C4-2B (cell line): Measurements from ENCODE around the gene FCHSD2.

Source experiments
- ZFX ChIP-seq: fragments of 450-650 bp; IDR thresholded peaks from 2 replicates; pipeline ENCODE4 v1.6.1; 2017
- TF ChIP-seq, protein P1 (sequence below): fragments of 450-650 bp; conservative IDR thresholded peaks from 2 replicates; pipeline ENCODE4 v1.5.1; 2017; ENCODE audit warnings: mild to moderate bottlenecking

DNA sequence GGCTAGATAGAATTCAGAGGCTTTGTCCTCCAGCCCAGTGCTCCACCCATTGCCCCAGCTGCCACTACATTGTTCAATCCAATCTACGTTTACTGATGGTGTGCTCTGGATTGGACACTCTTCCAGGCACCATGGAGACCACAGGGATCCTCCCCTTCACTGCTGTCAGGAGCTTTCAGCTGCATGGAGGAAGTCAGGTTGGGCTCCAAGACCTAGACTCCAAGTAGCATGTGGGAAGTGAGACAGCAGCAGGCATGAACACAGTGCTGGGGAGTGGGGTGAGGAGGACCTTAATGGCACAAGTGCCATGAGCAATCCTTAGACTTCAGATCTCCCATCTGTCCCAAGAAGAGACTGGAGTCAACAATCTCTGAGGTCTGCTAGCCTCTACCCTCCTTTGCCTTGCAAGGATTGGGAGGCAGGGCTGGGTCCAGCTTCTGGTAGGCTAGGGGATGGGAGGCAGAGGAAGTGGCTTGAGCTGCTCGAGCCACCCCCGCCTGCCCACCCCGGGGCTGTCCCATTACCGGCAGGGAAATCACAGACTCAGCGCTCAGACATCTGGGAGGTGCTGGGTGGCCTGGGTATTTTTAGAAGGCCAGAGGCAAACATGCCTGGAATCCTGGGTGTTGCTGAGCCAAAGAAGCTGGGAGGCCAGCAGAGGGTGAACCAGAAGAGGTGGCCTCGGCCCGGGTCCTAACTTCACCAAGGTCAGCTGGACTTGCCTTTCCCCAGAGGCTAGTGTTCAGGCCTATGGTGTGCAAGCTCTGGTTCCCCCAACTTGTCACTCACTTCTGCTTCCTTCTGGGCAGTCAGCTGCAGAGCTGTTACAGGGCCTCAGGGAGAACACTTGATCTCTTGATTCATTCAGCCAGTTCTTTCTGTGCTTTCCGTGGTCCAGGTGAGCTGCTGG lies 15.2 kb upstream of the FCHSD2 start:
- TF ChIP-seq, protein P1, sequence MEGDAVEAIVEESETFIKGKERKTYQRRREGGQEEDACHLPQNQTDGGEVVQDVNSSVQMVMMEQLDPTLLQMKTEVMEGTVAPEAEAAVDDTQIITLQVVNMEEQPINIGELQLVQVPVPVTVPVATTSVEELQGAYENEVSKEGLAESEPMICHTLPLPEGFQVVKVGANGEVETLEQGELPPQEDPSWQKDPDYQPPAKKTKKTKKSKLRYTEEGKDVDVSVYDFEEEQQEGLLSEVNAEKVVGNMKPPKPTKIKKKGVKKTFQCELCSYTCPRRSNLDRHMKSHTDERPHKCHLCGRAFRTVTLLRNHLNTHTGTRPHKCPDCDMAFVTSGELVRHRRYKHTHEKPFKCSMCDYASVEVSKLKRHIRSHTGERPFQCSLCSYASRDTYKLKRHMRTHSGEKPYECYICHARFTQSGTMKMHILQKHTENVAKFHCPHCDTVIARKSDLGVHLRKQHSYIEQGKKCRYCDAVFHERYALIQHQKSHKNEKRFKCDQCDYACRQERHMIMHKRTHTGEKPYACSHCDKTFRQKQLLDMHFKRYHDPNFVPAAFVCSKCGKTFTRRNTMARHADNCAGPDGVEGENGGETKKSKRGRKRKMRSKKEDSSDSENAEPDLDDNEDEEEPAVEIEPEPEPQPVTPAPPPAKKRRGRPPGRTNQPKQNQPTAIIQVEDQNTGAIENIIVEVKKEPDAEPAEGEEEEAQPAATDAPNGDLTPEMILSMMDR = no peak
- TF ChIP-seq ZFX = no peak
